PC-9 (cell line): ENCODE data around the gene ARL3. TPM values are rescaled to one million over a fixed set of nuclear protein-coding genes. Genes with fewer than 3 reads are reported as not detected.

Source experiments
- BruUV-seq: library from RNA; stranded (reverse); fragments of 400-500 nt; replicated peaks from 2 replicates; lab custom pipeline; 2021; lab: Mats Ljungman, UMichigan
- CTCF ChIA-PET: fragments of 300-600 bp; sonication (Branson Sonifier 250); formaldehyde crosslinking; loops from one replicate; lab custom pipeline; 2022; ENCODE audit warnings: antibody characterized with exemption; lab: Charles Lee
- POLR2A ChIA-PET: fragments of 300-600 bp; sonication (Branson Sonifier 250); formaldehyde crosslinking; loops from one replicate; lab custom pipeline; 2022; ENCODE audit warnings: antibody characterized with exemption; ENCODE audit not compliant: unreplicated experiment; lab: Charles Lee
- DNase-seq, 2 experiments: peaks; one replicate each; pipeline versions ENCODE4 v3.0.0 to v3.0.0-alpha.2; 2015 to 2022; ENCODE audit warnings: mixed read lengths in 1 of 2
- H2AFZ ChIP-seq: fragments of 200-600 bp; sonication (generic); 2 replicates; pipeline ENCODE4 v1.8.1; 2017; ENCODE audit warnings: antibody characterized with exemption
- H3F3A ChIP-seq: fragments of 200-600 bp; sonication (generic); 2 replicates; pipeline ENCODE4 v1.8.1; 2017; ENCODE audit warnings: antibody characterized with exemption, mild to moderate bottlenecking, low read depth; ENCODE audit not compliant: insufficient read depth
- H3K27ac ChIP-seq: fragments of 200-600 bp; sonication (generic); 2 replicates; pipeline ENCODE4 v1.6.1; 2016; ENCODE audit warnings: mixed run types
- H3K27me3 ChIP-seq: fragments of 200-600 bp; sonication (generic); 2 replicates; pipeline ENCODE4 v1.6.1; 2016; ENCODE audit warnings: low read depth, mixed run types; ENCODE audit not compliant: insufficient read depth
- H3K36me3 ChIP-seq: fragments of 200-600 bp; sonication (generic); 2 replicates; pipeline ENCODE4 v1.6.1; 2016; ENCODE audit warnings: low read depth, mixed run types
- H3K4me1 ChIP-seq: fragments of 200-600 bp; sonication (generic); replicated peaks from 2 replicates; pipeline ENCODE4 v1.6.1; 2016; ENCODE audit warnings: mixed run types; ENCODE audit not compliant: insufficient read depth
- H3K4me2 ChIP-seq: fragments of 200-600 bp; sonication (generic); 2 replicates; pipeline ENCODE4 v1.6.1; 2017; ENCODE audit warnings: mixed run types
- H3K4me3 ChIP-seq: fragments of 200-600 bp; sonication (generic); 2 replicates; pipeline ENCODE4 v1.6.1; 2016; ENCODE audit warnings: mixed run types
- H3K79me2 ChIP-seq: fragments of 200-600 bp; sonication (generic); 2 replicates; pipeline ENCODE4 v1.6.1; 2017; ENCODE audit warnings: low read depth, mixed run types
- H3K9me2 ChIP-seq: fragments of 200-600 bp; sonication (generic); 2 replicates; pipeline ENCODE4 v1.8.1; 2017; ENCODE audit warnings: mild to moderate bottlenecking; ENCODE audit not compliant: insufficient read depth
- H3K9me3 ChIP-seq: fragments of 200-600 bp; sonication (generic); 2 replicates; pipeline ENCODE4 v1.8.1; 2016; ENCODE audit warnings: low read depth; ENCODE audit not compliant: insufficient read depth
- H4K20me1 ChIP-seq: fragments of 200-600 bp; sonication (generic); 2 replicates; pipeline ENCODE4 v1.8.1; 2017; ENCODE audit not compliant: insufficient read depth
- CTCF ChIP-seq: fragments of 200-600 bp; sonication (generic); conservative IDR thresholded peaks from 2 replicates; pipeline ENCODE4 v1.6.1; 2017; ENCODE audit warnings: mixed run types, antibody characterized with exemption, mild to moderate bottlenecking, moderate library complexity
- EZH2 ChIP-seq: fragments of 200-600 bp; sonication (generic); IDR thresholded peaks from 2 replicates; pipeline ENCODE4 v1.8.0; 2017; ENCODE audit warnings: antibody characterized with exemption, low read depth
- intact Hi-C: fragments of 100-400 bp; cut with micrococcal nuclease; formaldehyde crosslinking; loops from one replicate; pipeline ENCODE4 v1.10.0; 2022; ENCODE audit not compliant: unreplicated experiment
- total RNA-seq: library from RNA; stranded (reverse); gene quantifications from 2 replicates; pipeline ENCODE4 v1.2.3, GENCODE V29; 2021

The ARL3 gene
- total RNA-seq, 1 experiment from 2014 or later: 9.7 TPM

- no peaks in the 10 kb centered on the region for H4K20me1 ChIP-seq
- TF ChIP-seq CTCF (no peak), EZH2 (no peak)
- H3K9me2 ChIP-seq: no peaks in the 10 kb centered on the region
- no peaks in the 10 kb centered on the region for H3K79me2 ChIP-seq
- H3K4me2 ChIP-seq: peak overlapping the region; percentile 80
- H3K27ac ChIP-seq: peak overlapping the region; percentile 71
- no peaks in the 10 kb centered on the region for H3K9me3 ChIP-seq
- DNase-seq: no peak
- H3K4me3 ChIP-seq: no peak overlapping the region
- H2AFZ ChIP-seq: no peak overlapping the region
- H3K36me3 ChIP-seq: no peaks in the 10 kb centered on the region
- POLR2A ChIA-PET: no interaction called here
- H3K27me3 ChIP-seq: no peaks in the 10 kb centered on the region
- peaks cover 28% of the 10 kb centered on the region; the same call in 1 of the 2 replicates for H3F3A ChIP-seq
- BruUV-seq: no TSS peak
- peaks cover 55% of the 10 kb centered on the region for H3K4me1 ChIP-seq
- CTCF ChIA-PET: no interaction called here
- intact Hi-C loops: no loop called here
These were observed 78.8 kb downstream of the ARL3 start for GRCh38 chr10:102635377-102635776.

GRCh38 chr10:102634686-102635085 is 79.5 kb downstream of the ARL3 start:
- Histone ChIP-seq H3K27ac (peak overlapping the region; percentile 71), H2AFZ (no peak overlapping the region), H3K4me3 (peak overlapping the region; percentile 15; the same call in 1 of the 2 replicates), H3K27me3 (no peaks in the 10 kb centered on the region), H3K4me1 (peaks cover 62% of the 10 kb centered on the region), H3K4me2 (peak overlapping the region; percentile 80), H3K79me2 (no peaks in the 10 kb centered on the region), H3F3A (peaks cover 35% of the 10 kb centered on the region), H4K20me1 (no peaks in the 10 kb centered on the region), H3K9me3 (no peaks in the 10 kb centered on the region), H3K36me3 (no peaks in the 10 kb centered on the region), H3K9me2 (no peaks in the 10 kb centered on the region)
- TF ChIP-seq CTCF (no peak), EZH2 (no peak)
- BruUV-seq: no TSS peak
- ChIA-PET CTCF (no interaction called here), POLR2A (no interaction called here)
- DNase-seq: peak; percentile 72 to 76
- intact Hi-C loops: no loop called here

DNA sequence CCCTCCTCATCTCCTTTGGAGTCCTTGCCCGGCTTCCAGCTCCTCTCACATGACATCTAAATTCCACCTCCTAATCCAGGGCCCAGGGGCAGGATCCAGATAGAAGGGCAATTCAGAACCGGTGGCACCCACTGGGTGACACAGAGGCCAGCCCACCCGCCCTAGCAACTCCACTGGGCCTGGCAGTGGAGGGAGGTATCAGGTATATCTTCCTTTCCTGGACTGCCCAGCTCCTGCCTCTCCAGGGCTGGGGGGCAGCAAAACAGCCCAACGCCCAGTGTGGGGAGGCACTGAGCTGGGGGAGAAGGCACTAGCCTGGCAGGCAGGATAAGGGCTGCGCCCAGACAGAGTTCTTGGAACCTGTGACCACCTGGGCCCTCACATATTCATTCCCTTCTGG is 80.3 kb downstream of the ARL3 start:
- Histone ChIP-seq H3K27me3 (no peaks in the 10 kb centered on the region), H3K9me3 (no peaks in the 10 kb centered on the region), H3K27ac (peak overlapping the region; percentile 71), H3F3A (peaks cover 41% of the 10 kb centered on the region), H3K4me1 (peaks cover 70% of the 10 kb centered on the region), H4K20me1 (no peaks in the 10 kb centered on the region), H3K36me3 (no peaks in the 10 kb centered on the region), H3K9me2 (no peaks in the 10 kb centered on the region), H2AFZ (no peak overlapping the region), H3K79me2 (no peaks in the 10 kb centered on the region), H3K4me3 (no peak overlapping the region), H3K4me2 (peak overlapping the region; percentile 80)
- POLR2A ChIA-PET: interaction anchor here (0.9 kb wide), 1 partner anchor 11 kb away, joined by 10 read pairs; the partner anchor contains the start of gene TRIM8
- TF ChIP-seq CTCF: no peak
- TF ChIP-seq EZH2: no peak
- intact Hi-C loops: no loop called here
- no peak for DNase-seq
- BruUV-seq: no TSS peak
- CTCF ChIA-PET: no interaction called here
